G401.6 (cell line): ENCODE results near the gene RERE.

Experiments
- FAIRE-seq: peaks from 2 replicates; lab custom pipeline; 2012; peaks lifted over from hg19 to GRCh38; lab: Jason Lieb, UNC

The RERE gene

DNA sequence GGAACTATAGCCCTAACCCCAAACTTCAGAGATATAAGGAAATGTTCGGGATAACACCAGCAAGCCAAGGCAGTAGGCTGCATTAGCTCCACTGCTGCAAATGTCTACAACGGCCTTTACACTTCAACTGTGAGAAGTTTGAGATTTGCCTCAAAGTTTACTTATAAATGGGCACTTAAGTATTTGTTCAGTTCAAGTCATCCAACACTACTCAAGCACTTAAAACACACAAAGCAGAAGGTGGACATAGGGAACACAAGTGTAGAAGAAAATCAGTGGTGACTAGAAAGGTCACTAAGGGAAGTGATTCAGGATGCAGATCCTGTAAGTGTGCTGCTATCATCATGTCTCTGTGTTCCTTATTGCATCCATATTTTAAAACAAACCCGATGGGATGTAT, 278.9 kb downstream of the RERE start:
- no peak for FAIRE-seq

DNA sequence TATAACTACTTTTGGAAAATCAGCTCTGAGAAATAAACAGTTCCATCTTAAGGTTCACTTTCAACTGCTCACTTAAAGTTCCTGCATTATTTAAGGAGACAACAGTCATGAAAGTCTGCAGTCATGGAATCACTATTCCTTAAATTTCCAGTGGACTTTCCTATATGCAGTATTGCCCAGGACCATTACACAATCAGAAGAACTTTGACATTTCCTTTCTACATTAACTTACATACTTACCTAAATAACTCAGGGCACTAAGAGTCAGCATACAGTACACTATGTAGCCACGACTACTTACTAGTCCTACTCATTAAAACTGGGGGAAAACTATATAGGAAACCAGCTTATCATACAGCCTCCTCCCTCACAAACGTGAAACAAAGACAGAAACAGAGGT, 279.4 kb downstream of the RERE start:
- no peak for FAIRE-seq

DNA sequence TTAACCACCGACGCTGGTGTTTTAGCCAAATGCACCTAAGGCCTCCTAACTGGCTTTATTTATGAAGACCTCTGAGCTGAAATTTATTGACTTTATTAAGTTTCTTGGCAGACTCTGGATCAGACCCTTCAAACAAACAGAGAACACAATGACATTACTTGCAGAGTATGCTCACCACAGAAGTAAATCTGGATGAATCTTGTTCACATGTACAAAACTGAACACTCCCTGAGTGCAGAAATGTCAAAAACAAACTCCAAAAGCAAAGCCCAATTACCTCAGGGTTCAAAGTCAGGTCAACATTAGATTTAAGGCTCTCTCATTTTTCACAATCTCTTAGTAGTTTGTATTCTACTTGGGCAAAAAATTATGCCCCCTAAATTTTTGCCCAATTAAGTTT, 280.9 kb downstream of the RERE start:
- no peak for FAIRE-seq

DNA sequence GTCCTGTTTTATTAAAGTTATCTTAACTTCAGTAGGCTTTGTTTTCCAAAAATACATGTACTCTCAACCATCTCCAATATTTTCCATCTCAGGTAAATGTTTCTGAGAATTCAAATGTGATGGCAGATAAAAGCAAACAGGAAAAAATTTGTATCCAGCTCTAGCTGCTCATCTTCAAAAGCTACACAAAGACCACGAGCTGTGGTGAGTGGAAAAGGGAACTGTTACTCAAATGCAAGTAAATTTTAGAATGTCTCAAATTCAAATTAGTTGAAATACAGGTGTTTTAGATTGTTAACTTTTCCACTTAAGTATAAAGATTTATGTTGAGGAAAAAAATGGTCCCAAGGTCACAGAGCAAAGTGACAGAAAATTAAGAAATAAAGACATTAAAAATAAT, 283.5 kb downstream of the RERE start:
- FAIRE-seq = no peak

DNA sequence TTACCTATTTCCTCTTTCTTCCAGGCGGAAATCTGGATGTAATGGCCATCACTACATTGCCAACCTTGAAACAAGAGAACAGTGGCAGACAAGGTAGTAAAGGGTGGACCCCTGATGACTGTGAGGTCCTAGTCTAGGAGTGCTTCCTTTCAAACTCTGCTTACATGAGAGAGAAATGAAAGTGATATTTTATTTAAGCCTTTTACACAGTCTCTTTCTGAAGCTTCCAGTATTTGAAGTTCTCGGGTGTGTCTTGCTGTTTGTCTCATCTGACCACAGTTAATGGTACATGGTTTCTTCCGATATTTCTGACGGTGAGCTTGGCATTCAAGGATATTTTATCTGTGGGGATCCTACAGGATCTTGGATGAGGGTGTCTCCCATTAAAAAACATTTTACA, 284.3 kb downstream of the RERE start:
- FAIRE-seq = no peak

DNA sequence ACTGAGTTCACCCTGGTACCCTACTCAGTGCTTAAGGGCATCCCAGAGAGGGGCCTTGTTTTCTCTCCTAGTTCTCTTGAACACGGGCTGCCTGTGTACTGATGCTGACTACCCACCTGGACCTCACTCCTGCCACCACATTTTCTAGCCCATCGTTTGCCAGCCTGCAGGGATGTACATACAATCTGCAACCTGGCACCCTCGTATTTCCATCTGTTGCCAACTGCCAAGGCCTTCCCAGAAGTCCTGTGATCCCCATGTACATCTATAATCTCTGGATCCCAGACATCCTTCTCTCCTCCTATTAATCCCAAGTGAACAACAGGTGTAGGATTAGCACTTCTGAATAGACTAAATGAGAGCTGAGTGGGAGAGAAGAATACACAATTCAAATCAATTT, 287.5 kb downstream of the RERE start:
- FAIRE-seq = no peak

DNA sequence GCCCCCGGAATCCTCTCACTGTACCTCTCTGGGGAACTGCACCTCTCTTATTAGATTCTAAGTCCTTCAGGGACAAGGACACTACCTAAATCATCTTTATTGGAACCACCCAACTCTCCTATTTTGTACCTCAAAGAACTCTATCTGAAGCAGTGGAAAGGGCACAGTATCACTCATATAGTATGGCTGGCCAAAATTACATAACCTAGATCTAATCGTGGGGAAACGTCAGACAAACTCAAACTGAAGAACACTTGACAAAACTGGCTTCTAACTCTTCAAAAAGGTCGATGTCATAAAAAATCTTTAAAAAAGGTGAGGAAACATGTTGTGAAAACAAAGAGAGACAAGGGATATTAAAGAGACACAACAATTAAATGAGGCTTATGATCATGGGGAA, 289.5 kb downstream of the RERE start:
- FAIRE-seq = no peak

DNA sequence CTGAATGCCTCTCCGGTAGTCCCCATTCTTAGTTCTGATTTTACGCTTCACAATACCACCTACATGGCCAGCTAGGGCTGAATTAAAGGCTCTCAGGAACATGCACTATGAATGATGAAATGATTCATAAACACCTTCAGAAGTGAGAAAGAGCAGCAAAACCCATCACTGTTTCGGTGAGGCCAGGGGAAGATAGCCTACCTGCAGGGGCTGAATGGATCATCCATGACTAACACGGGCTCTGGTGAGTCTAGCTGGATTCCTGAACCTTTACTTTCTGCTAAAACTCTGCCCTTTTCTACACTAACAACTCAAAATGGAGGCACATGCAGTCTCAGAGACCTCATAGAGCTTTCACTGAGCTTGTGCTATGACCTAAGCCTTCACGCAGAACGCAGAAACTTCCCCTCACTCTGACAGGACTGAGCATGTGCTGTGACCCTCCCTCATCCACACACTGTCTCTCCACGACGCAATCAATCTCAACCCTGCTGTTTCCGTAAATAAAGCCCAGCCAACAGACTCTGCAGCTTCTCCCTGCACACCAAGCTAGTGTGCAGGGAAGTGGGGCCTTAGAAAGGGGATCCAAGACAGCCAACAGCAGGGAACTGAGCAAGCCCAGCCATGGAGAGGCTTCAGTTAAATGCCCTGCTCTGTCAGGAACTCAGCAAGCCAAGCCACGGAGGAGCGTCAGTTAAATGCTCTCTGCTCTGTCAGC, 291.7 kb downstream of the RERE start:
- no peak for FAIRE-seq

DNA sequence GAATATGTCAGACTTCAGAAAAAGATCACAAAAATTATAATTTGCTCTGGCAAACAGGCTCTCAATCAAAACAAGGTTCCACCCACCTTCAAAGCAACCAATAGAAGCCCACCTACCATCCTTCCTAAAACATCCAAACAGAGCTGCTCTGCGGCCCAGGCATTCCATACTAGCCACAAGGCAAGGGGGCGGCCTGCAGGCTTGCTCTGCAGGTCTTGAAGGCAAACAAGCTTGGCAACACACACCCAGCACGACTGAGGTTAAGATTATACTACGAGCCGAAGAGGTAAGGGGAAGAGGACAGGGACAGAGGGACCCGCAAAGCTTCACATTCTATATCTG, 292.3 kb downstream of the RERE start:
- FAIRE-seq = no peak

DNA sequence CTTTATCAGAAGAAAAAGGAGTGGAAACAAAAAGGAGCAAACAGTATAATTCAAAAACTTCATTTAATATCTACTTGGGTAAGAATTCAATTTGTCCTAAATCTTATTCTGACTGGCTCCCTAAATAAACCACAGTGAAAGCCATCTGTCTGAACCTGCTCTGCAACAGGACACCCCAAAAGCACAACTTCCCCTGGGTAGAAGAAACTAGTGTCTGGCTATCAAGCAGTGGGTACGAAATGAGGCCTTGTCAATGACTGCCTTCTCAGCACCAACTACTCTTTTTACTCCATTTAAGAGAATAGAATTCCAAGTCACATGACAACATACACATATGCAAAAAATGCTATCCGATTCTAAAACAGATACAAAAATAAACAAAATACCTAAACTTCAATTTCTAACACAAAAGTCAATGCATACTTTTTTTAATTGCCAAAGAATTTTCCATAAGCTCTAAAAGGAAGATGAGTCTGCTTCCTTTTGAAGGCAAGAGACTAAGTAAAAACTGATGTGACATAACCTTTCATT, 292.7 kb downstream of the RERE start:
- FAIRE-seq = no peak

DNA sequence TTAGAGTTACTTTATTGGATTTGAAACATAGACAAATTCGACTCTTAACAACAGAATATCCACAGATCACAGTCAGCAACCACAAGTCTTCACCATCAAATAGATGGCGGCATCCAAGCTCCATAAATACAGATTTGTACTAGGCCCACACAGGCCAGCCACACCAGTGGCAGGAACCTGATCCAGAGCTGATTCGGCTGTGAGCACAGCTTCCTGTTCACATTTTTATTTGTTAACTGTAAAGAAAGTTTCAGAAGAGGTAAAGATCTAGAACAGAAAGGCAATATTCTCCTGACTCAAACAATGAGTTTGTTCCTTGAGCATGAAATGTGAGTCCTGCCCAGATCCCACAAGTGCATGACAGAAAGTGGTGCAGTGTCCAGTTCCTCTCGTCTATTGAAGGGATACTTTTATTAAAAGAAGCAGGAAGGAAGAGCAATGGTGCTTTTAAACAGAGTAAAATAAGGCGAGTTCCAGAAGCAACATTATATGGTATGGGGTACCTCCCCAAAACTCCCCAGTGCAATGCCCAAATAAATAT, 293.7 kb downstream of the RERE start:
- no peak for FAIRE-seq

DNA sequence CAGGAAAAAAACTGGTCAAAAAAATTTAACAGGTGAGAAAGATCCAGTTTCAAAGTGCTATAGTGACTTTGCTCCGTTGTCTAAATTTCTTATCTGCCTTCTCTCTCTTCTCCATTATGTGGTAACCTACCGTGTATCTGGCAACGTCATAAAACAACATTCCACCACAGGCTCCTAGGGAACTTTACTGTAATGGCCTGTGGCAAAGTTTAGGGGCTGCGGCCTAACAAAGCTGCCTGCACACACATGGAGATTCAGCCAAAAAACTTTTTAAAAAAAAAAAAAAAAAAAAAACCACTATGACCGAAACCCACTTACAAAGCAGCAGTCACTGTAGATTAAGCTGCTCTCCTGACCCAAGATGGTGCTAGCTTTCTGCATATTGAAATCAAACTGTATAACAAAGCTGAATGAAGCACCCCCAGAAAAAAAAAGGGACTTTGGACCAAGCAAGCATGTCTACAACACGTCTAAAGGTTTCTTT, 296.9 kb downstream of the RERE start:
- FAIRE-seq = no peak

DNA sequence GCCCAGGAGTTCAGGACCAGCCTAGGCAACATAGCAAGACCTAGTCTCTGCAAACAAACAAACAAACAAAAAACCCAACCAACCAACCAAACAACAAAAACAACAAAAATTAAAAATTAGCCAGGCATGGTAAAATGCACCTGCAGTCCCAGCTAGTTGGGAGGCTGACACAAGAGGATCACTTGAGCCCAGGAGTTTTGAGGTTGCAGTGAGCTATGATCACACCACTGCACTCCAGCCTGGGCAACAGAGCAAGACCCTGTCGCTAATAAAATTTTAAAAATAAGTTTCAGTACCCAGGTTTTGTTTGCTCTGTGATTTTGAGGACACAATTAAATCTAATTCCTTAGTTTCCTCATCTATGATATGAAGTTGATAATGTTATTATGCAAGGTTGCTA, 298.3 kb downstream of the RERE start:
- FAIRE-seq = no peak

DNA sequence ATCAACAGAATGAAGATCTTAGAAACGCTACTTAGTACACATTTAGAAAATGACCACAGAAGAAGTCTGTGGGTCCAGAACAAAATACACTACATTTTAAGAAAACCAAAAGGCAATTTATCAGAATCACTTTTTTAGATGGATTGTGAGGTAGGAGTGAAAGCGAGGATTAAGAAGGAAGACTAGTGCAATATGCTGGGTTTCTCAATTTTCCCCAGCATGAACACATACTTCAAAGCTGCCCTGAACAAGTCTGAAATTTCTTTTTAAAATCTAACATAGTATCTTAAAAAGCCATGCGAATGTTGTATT, 299.0 kb downstream of the RERE start:
- FAIRE-seq = no peak

DNA sequence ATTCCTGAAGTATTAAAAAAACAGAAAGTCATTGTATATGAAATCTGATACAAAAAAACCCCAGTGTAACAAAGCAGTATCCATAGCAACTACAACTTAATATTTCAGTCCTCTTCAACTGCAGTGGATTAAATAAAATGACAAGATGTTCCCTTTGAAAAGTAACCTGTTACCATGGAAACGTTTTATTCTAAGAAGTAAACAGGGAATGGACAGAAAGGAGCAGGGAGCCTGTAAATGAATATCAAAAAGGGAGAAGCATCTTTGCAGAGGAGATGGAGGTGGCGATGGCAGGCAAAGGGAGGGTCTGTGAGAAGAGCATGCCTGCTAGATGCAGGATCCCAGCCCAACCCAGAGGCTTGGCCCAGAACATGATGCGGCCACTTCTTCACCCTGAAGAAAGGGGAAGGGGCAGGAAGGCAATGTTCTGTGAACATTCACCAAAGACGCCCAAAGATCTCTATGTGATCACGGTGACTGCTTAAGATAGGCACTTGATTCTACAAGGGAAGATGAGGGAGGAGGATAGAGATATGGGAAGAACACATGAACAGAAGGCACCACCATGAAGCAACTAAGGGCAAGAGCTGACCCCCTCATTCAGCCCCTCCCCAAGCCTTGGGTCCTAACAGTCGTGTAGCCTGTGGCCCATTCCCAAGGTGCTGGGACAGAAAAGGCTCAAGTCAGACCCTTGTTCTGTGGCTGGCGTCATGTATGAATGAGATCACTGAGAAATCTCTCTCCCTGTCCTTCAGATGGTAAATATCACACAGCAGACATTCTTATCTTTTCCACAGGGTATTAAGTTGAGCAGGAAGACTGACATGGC, 299.6 kb downstream of the RERE start:
- FAIRE-seq = no peak

DNA sequence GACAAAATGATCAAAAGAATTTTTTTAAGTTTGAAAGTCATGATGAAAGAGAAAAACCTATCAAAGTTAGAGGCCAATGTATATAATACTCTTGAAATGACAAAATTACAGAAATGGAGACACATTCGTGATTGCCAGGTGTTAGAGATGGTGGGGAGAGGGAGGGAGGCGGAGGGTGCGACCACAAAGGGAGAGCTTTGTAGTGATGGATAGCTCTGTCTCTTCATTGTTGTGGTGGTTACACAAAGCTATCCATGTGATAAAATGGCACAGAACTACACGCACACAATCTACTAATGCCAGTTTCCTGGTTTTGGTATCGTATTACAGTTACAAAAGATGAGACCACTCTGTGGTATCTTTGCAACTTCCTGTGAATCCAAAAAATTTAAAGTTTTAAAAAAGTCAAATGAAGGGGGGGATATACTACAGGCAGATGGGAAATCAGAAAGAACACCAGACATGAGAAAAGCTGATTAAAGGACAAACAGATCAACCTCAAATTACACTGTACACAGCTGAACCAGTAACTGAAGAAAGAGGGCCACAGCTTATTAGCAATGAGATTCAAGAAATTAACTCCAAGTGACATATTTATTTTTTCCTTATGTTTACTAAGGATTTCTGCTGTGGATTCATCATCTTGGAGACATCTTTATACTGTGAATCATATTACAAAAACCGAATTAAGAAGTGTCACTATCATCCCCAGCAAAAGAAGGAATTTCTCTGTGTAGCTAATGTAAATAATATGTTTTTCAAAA, 300.5 kb downstream of the RERE start:
- FAIRE-seq = no peak

DNA sequence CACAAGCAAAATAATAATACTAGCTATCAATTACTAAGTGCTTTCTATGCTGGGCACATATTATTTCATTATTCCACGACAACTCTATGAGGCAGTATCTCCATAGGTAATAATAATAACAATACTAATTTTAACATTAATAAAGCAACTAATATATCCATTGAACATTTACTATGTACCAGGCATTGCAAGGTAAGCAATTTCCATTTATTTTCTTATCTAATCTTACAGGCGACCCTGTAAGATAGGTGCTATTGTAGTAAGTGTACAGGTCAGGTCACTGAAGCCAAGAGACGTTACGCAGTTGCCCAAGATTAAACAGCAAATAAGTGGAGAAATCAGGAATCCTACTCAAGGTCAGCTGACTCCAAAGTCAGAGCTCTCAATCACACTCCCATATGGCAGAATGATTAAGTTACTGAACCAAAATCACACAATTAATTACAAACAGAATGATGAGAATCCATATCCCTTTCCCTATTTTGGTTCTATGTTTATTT, 301.1 kb downstream of the RERE start:
- FAIRE-seq = no peak

DNA sequence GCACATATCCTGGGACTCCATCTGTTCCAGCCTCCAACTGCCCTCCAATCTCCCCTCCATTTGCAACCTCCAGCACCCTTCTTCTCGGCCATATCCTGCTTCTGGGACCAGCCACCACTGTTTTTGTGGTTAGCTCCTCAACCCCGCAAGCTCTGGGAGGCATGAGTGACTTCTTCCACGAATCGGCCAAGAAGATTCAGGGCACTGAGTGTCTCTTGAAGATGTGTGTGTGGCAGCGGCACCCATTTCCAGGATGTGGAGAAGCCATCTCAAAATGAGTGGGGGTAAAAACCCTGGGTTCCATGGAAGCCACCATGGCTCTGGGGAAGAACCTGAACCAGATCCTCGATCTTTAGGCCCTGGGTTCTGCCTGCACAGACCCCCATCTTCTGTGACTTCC, 304.9 kb downstream of the RERE start:
- no peak for FAIRE-seq

DNA sequence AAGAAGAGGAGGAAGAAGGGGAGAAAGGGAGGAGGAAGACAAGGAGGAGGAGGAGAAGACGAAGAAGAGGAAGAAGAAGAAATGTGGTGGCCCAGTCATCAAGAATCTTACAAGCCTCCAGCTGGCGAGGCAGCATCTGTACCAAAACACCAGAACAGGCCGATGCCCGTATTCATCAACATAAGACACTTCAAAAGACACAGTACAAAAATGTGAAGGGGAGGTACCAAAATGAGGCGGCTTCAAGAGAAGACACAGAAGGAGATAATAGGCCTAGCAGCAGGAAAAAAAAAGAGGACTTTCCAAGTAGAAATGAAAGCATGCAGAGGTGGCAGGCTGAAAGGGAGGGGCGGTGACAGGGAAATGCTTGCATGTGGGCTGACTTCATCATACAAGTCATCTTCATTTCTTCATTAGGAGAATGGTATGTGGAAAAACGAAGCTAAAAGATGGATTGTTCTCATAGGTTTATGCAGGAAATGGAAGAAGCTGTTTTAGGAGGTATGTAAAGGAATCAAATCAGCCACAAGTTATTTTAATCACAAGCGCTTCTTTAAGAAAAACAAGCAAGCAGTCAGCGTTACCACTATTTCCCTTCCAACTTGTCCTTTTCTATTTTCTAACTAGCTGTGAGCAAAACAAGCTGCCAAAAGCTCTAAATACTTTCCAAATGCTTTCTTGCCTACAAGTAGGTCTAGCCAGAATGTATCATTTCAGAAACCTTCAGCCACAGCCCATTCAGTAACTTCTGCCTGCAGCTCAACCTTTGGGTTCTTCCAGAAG, 307.2 kb downstream of the RERE start:
- FAIRE-seq = no peak

DNA sequence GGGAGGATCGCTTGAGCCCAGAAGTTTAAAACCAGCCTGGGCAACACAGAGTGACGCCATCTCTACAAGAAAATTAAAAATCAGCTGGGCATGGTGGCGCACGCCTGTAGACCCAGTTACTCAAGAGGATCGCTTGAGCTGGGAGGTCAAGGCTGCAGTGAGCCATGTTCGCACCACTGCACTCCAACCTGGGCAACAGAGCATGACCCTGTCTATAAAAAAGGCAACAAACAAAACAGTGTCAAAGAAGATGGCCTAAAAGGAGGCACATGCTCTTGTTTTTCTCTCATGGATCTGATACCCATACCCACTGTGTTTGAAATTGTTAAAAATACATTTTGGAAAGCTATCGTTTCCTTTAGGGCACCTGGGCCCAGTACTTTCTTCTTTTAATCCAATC, 307.9 kb downstream of the RERE start:
- FAIRE-seq = no peak

DNA sequence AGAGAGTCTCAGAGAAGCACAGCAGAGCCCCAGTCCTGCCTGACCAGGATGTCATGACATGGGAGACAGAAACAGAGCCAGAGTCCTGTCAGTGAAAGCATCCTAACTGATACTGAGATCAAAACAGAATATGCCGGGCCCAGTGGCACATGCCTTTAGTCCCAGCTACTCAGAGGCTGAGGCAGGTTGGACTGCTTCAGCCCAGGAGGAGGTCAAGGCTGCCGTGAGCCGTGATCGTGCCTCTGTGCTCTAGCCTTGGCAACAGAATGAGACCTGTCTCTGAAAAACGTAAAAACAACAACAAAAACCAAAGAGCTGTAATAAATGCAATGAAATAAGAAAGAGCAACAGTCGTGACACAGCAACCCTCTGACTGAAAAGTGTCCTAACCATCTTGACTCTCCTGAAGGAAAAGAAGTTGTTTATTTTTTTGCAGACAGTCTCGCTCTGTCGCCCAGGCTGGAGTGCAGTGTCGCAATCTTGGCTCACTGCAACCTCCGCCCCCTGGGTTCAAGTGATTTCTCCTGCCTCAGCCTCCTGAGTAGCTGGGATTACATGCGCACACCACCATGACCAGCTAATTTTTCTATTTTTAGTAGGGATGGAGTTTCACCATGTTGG, 310.3 kb downstream of the RERE start:
- FAIRE-seq = no peak
